Endodermal cell (in vitro differentiated cells): ENCODE results near the gene RAB33A. TPM values are rescaled to one million over a fixed set of nuclear protein-coding genes. Genes with fewer than 3 reads are reported as not detected.

Experiments used
- DNase-seq: peaks from one replicate; pipeline ENCODE4 v3.0.0-alpha.2; 2017
- H3K27ac ChIP-seq: 2 replicates; pipeline ENCODE4 v1.5.1; 2013; ENCODE audit warnings: mild to moderate bottlenecking, low read depth, low read length, moderate library complexity
- H3K27me3 ChIP-seq: 2 replicates; pipeline ENCODE4 v1.6.1; 2013; ENCODE audit warnings: mild to moderate bottlenecking, low read length, moderate library complexity; ENCODE audit not compliant: insufficient read depth, control insufficient read depth, poor library complexity, severe bottlenecking
- H3K36me3 ChIP-seq: 2 replicates; pipeline ENCODE4 v1.7.0; 2013; ENCODE audit warnings: mild to moderate bottlenecking, low read length, moderate library complexity; ENCODE audit not compliant: control insufficient read depth, insufficient read depth
- H3K4me1 ChIP-seq: one replicate; pipeline ENCODE4 v1.7.0; 2013; ENCODE audit warnings: low read length; ENCODE audit not compliant: control insufficient read depth, insufficient read depth
- H3K4me3 ChIP-seq: 2 replicates; pipeline ENCODE4 v1.5.1; 2013; ENCODE audit warnings: mild to moderate bottlenecking, low read length, moderate library complexity
- H3K9ac ChIP-seq: 2 replicates; pipeline ENCODE4 v1.6.1; 2013; ENCODE audit warnings: mild to moderate bottlenecking, low read length, moderate library complexity; ENCODE audit not compliant: poor library complexity, severe bottlenecking; ENCODE audit errors: extremely low read depth
- H3K9me3 ChIP-seq: 2 replicates; pipeline ENCODE4 v1.6.1; 2013; ENCODE audit warnings: mild to moderate bottlenecking, low read length, moderate library complexity; ENCODE audit not compliant: control insufficient read depth
- H3K27ac Mint-ChIP-seq: 2 replicates; pipeline ENCODE4 v1.8.0; 2020; ENCODE audit warnings: mixed read lengths
- H3K27me3 Mint-ChIP-seq: 2 replicates; pipeline ENCODE4 v1.8.0; 2021; ENCODE audit warnings: mild to moderate bottlenecking, mixed read lengths; ENCODE audit not compliant: insufficient read depth
- H3K36me3 Mint-ChIP-seq: 2 replicates; pipeline ENCODE4 v1.8.0; 2020; ENCODE audit warnings: low read depth, mixed read lengths
- H3K4me1 Mint-ChIP-seq: 2 replicates; pipeline ENCODE4 v1.8.0; 2020; ENCODE audit warnings: mixed read lengths
- H3K4me3 Mint-ChIP-seq: 2 replicates; pipeline ENCODE4 v1.8.0; 2020; ENCODE audit warnings: mild to moderate bottlenecking, moderate library complexity, mixed read lengths
- H3K9me3 Mint-ChIP-seq: 2 replicates; pipeline ENCODE4 v1.8.0; 2020; ENCODE audit warnings: mild to moderate bottlenecking, mixed read lengths
- WGBS, 2 experiments: methylation state at CpG; one replicate each; pipeline versions ENCODE4 v1.1.5 to v1.1.7; 2013; ENCODE audit warnings: missing lambda C conversion rate in 2 of 2, mixed read lengths in 1 of 2; ENCODE audit not compliant: insufficient coverage in 1 of 2, insufficient read length in 1 of 2; 5-methylcytosine and 5-hydroxymethylcytosine counted together
- total RNA-seq, 2 donors: library from RNA; stranded (reverse); fragmentation: NEBNext Ultra II Directional in 1 of 2; extraction: Animal tissue kit (Norgen Biotek cat#: 25700) in 1 of 2; gene quantifications; 2 replicates in 1 of 2; 3 replicates in 1 of 2; pipeline ENCODE4 v1.2.1, GENCODE V29; 2021
- TF ChIP-seq, protein P1 (sequence below): fragments of 200-600 bp; sonication (generic); conservative IDR thresholded peaks from 2 replicates; pipeline ENCODE4 v1.5.0; 2021; ENCODE audit warnings: antibody characterized with exemption, mild to moderate bottlenecking

The RAB33A gene
- total RNA-seq, 2 donors from 2014 or later: not detected

DNA sequence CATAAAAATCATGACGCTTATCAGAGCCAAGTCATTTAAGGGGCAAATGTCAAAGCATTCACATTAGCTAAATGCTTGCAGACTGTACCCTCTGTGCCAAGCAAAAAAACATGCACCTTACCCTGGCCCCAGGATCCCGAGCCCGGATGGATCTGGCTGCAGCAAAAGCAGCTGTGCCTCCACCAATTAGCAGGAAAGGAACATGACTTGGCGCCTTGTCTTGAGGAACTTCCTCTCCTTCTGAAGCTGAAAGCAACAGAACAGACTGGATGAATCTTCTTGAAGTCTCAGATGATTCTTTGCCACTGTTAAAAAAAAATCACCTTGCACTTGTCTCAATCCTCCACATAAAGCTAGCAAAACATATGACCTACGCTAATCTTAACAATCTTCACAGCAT lies 24.1 kb upstream of the RAB33A start:
- Mint-ChIP-seq H3K4me3 (no peak overlapping the region), H3K4me1 (peaks cover 1% of the 10 kb centered on the region), H3K9me3 (peaks cover 42% of the 10 kb centered on the region), H3K27ac (no peak overlapping the region), H3K27me3 (no peaks in the 10 kb centered on the region), H3K36me3 (peaks cover 50% of the 10 kb centered on the region)
- H3K9ac ChIP-seq: no peak overlapping the region
- H3K9me3 ChIP-seq: no peaks in the 10 kb centered on the region
- H3K27me3 ChIP-seq: no peaks in the 10 kb centered on the region
- DNase-seq: no peak
- H3K36me3 ChIP-seq: peaks cover 26% of the 10 kb centered on the region
- WGBS, 2 experiments: 95% methylated on average over 5 of the region's 5 CpGs; no CpG with 5 or more reads in 1 of the 2 experiments
- no peak overlapping the region for H3K27ac ChIP-seq
- TF ChIP-seq, protein P1, sequence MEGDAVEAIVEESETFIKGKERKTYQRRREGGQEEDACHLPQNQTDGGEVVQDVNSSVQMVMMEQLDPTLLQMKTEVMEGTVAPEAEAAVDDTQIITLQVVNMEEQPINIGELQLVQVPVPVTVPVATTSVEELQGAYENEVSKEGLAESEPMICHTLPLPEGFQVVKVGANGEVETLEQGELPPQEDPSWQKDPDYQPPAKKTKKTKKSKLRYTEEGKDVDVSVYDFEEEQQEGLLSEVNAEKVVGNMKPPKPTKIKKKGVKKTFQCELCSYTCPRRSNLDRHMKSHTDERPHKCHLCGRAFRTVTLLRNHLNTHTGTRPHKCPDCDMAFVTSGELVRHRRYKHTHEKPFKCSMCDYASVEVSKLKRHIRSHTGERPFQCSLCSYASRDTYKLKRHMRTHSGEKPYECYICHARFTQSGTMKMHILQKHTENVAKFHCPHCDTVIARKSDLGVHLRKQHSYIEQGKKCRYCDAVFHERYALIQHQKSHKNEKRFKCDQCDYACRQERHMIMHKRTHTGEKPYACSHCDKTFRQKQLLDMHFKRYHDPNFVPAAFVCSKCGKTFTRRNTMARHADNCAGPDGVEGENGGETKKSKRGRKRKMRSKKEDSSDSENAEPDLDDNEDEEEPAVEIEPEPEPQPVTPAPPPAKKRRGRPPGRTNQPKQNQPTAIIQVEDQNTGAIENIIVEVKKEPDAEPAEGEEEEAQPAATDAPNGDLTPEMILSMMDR: no peak
- H3K4me1 ChIP-seq: no peaks in the 10 kb centered on the region
- no peak overlapping the region for H3K4me3 ChIP-seq

DNA sequence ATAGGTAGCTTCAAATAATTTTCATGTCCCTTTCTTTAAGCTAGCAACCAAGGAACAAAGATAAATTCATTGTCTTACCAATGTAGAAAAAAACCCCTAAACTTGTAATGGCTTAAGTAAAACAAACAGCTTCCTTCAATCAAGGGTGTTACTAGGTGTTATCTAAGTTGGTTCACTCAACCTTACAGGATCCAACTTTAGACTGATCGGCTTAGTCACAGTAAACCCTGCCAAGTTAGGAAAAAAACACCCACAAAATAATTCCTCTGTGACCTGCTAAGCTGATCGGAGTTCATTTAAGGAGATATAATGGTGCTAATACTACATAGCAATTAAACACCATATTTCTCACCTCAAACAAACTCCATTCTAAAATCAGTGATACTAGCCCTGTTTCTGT lies 16.2 kb upstream of the RAB33A start:
- H3K4me1 Mint-ChIP-seq: peaks cover 11% of the 10 kb centered on the region
- no peaks in the 10 kb centered on the region for H3K4me1 ChIP-seq

DNA sequence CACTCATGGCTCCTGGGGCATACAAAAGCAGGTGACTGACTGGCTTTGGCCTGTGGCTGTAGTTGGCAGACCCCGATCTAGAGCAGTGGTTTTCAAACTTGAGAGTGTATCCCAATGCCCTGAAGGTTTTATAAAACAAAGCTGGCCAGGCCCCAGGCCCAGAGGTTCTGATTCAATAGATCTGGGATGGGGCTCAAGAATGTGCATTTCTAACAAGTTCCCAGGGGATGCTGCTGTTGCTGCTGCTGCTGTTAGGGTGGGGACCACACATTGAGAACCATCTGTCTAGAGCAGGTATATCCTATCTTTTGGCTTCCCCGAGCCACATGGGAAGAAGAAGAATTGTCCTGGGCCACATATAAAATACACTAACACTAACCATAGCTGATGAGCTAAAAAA lies 13.5 kb upstream of the RAB33A start:
- Histone ChIP-seq H3K9ac (no peak overlapping the region), H3K4me1 (no peaks in the 10 kb centered on the region), H3K27ac (no peak overlapping the region), H3K9me3 (no peaks in the 10 kb centered on the region), H3K27me3 (no peaks in the 10 kb centered on the region), H3K36me3 (peaks cover 16% of the 10 kb centered on the region), H3K4me3 (no peak overlapping the region)
- TF ChIP-seq, protein P1: no peak
- peaks cover 10% of the 10 kb centered on the region for H3K4me1 Mint-ChIP-seq
- H3K27ac Mint-ChIP-seq: no peak overlapping the region
- peaks cover 12% of the 10 kb centered on the region for H3K36me3 Mint-ChIP-seq
- DNase-seq: no peak
- no peaks in the 10 kb centered on the region for H3K27me3 Mint-ChIP-seq
- WGBS, 2 experiments: 93% methylated on average over 2 of the region's 2 CpGs; no CpG with 5 or more reads in 1 of the 2 experiments
- H3K4me3 Mint-ChIP-seq: no peak overlapping the region
- H3K9me3 Mint-ChIP-seq: peaks cover 18% of the 10 kb centered on the region

More for the DNA sequence above, 16.2 kb upstream of the RAB33A start:
- H3K27ac ChIP-seq: no peak overlapping the region
- no peak overlapping the region for H3K4me3 ChIP-seq
- H3K36me3 Mint-ChIP-seq: peaks cover 12% of the 10 kb centered on the region
- H3K27me3 Mint-ChIP-seq: no peaks in the 10 kb centered on the region
- no peaks in the 10 kb centered on the region for H3K9me3 ChIP-seq
- no peak overlapping the region for H3K9ac ChIP-seq
- H3K9me3 Mint-ChIP-seq: peaks cover 20% of the 10 kb centered on the region
- TF ChIP-seq, protein P1: no peak
- H3K4me3 Mint-ChIP-seq: no peak overlapping the region
- no peak for DNase-seq
- peaks cover 15% of the 10 kb centered on the region for H3K36me3 ChIP-seq
- 80% methylated on average over 1 of the region's 2 CpGs; no CpG with 5 or more reads in 1 of the 2 experiments for WGBS, 2 experiments
- no peaks in the 10 kb centered on the region for H3K27me3 ChIP-seq
- no peak overlapping the region for H3K27ac Mint-ChIP-seq
